Testis (tissue), 2 donors: ENCODE measurements around the gene ACVR2B.

Experiments used
- CTCF ChIP-seq, 3 experiments: fragments of 450-650 bp in 2 of 3; fragments of 200-600 bp in 1 of 3; sonication (generic) in 1 of 3; IDR thresholded peaks; one replicate each; pipeline ENCODE4 v1.5.1; 2016 to 2019; ENCODE audit warnings: antibody characterized with exemption in 3 of 3, mild to moderate bottlenecking in 2 of 3, moderate library complexity in 1 of 3
- POLR2A ChIP-seq: fragments of 450-650 bp; IDR thresholded peaks from one replicate; pipeline ENCODE4 v1.6.1; 2017; ENCODE audit warnings: antibody characterized with exemption, mild to moderate bottlenecking, moderate library complexity

- no peak for TF ChIP-seq CTCF (IDR thresholded peaks at IDR 0.05)
- TF ChIP-seq POLR2A, result no peak
Measured at GRCh38 chr3:38454884-38455638, 1.4 kb downstream of the ACVR2B start.
